Caco-2 (cell line): ENCODE results near the gene MRFAP1L1. TPM values are rescaled to one million over a fixed set of nuclear protein-coding genes. Genes with fewer than 3 reads are reported as not detected.

Experiments used
- BruUV-seq: library from RNA; stranded (reverse); fragments of 400-500 nt; replicated peaks from 2 replicates; lab custom pipeline; 2021; lab: Mats Ljungman, UMichigan
- CTCF ChIA-PET: fragments of 300-600 bp; sonication (Branson Sonifier 250); formaldehyde crosslinking; loops from one replicate; lab custom pipeline; 2022; ENCODE audit warnings: antibody characterized with exemption; lab: Charles Lee
- POLR2A ChIA-PET: fragments of 300-600 bp; sonication (Branson Sonifier 250); formaldehyde crosslinking; loops from one replicate; lab custom pipeline; 2022; ENCODE audit warnings: antibody characterized with exemption; lab: Charles Lee
- DNase-seq, 2 experiments: peaks; one replicate each; pipeline versions ENCODE4 v3.0.0 to v3.0.0-alpha.2; 2020 to 2022
- H3K27me3 ChIP-seq: replicated peaks from 2 replicates; pipeline ENCODE4 v1.6.0; 2011; ENCODE audit warnings: low read length; ENCODE audit not compliant: control insufficient read depth, insufficient read depth
- H3K36me3 ChIP-seq: 2 replicates; pipeline ENCODE4 v1.5.1; 2011; ENCODE audit warnings: low read length; ENCODE audit not compliant: control insufficient read depth, insufficient read depth
- H3K4me1 ChIP-seq: fragments of 250-450 bp; sonication (Bioruptor Pico); 2 replicates; pipeline ENCODE4 v1.5.1; 2020; ENCODE audit warnings: mild to moderate bottlenecking
- H3K4me3 ChIP-seq: 2 replicates; pipeline ENCODE4 v1.5.1; 2011; ENCODE audit warnings: low read depth, mild to moderate bottlenecking, control low read depth, low read length
- H3K9me3 ChIP-seq: fragments of 250-450 bp; sonication (Bioruptor Pico); 2 replicates; pipeline ENCODE4 v1.5.1; 2020; ENCODE audit warnings: mild to moderate bottlenecking, moderate library complexity
- H3K27ac Mint-ChIP-seq: one replicate; pipeline ENCODE4 v1.8.0; 2022; ENCODE audit warnings: mixed read lengths; ENCODE audit not compliant: unreplicated experiment
- H3K27me3 Mint-ChIP-seq: one replicate; pipeline ENCODE4 v1.8.0; 2022; ENCODE audit warnings: mixed read lengths; ENCODE audit not compliant: insufficient read depth, unreplicated experiment
- H3K36me3 Mint-ChIP-seq: one replicate; pipeline ENCODE4 v1.8.0; 2022; ENCODE audit warnings: mild to moderate bottlenecking, mixed read lengths; ENCODE audit not compliant: insufficient read depth, unreplicated experiment
- H3K4me1 Mint-ChIP-seq: one replicate; pipeline ENCODE4 v1.8.0; 2022; ENCODE audit warnings: low read depth, mixed read lengths; ENCODE audit not compliant: unreplicated experiment
- H3K4me3 Mint-ChIP-seq: one replicate; pipeline ENCODE4 v1.8.0; 2022; ENCODE audit warnings: mild to moderate bottlenecking, moderate library complexity, mixed read lengths; ENCODE audit not compliant: unreplicated experiment
- H3K9me3 Mint-ChIP-seq: one replicate; pipeline ENCODE4 v1.8.0; 2022; ENCODE audit warnings: mixed read lengths; ENCODE audit not compliant: unreplicated experiment
- CTCF ChIP-seq, 2 experiments: fragments of 200-600 bp in 1 of 2; IDR thresholded peaks; 1 replicate in 1 of 2; 2 replicates in 1 of 2; pipeline versions ENCODE4 v1.5.1 to v1.8.0; 2011 to 2022; ENCODE audit warnings: antibody characterized with exemption in 1 of 2, control low read depth in 1 of 2, inconsistent platforms in 1 of 2, low read depth in 1 of 2, low read length in 1 of 2, mild to moderate bottlenecking in 1 of 2, moderate library complexity in 1 of 2; ENCODE audit not compliant: insufficient read depth in 1 of 2, severe bottlenecking in 1 of 2, unreplicated experiment in 1 of 2
- intact Hi-C: fragments of 100-400 bp; cut with micrococcal nuclease; formaldehyde crosslinking; loops from one replicate; pipeline ENCODE4 v1.10.0; 2022; ENCODE audit not compliant: unreplicated experiment
- total RNA-seq: library from RNA; stranded (reverse); gene quantifications from 2 replicates; pipeline ENCODE4 v1.2.3, GENCODE V29; 2022

The MRFAP1L1 gene
- total RNA-seq, 1 experiment from 2014 or later = 47.5 TPM

- H3K4me3 ChIP-seq = no peak overlapping the region
- Mint-ChIP-seq H3K27me3 (no peaks in the 10 kb centered on the region), H3K4me1 (peaks cover 14% of the 10 kb centered on the region), H3K27ac (no peak overlapping the region), H3K36me3 (no peaks in the 10 kb centered on the region), H3K9me3 (no peaks in the 10 kb centered on the region), H3K4me3 (no peak overlapping the region)
- ChIA-PET POLR2A (no interaction called here), CTCF (no interaction called here)
- TF ChIP-seq CTCF (IDR thresholded peaks at IDR 0.05; ENCODE audit: insufficient read depth in 1 of 2, low read depth in 1 of 2, low read length in 1 of 2, severe bottlenecking in 1 of 2, unreplicated experiment in 1 of 2) = no peak
- peaks cover 20% of the 10 kb centered on the region for H3K4me1 ChIP-seq
- no peaks in the 10 kb centered on the region for H3K27me3 ChIP-seq
- no TSS peak for BruUV-seq
- intact Hi-C loops = no loop called here
- no peaks in the 10 kb centered on the region for H3K36me3 ChIP-seq
- H3K9me3 ChIP-seq = no peaks in the 10 kb centered on the region
- no peak for DNase-seq
Measured at GRCh38 chr4:6747294-6748051, 37.8 kb upstream of the MRFAP1L1 start.

DNA sequence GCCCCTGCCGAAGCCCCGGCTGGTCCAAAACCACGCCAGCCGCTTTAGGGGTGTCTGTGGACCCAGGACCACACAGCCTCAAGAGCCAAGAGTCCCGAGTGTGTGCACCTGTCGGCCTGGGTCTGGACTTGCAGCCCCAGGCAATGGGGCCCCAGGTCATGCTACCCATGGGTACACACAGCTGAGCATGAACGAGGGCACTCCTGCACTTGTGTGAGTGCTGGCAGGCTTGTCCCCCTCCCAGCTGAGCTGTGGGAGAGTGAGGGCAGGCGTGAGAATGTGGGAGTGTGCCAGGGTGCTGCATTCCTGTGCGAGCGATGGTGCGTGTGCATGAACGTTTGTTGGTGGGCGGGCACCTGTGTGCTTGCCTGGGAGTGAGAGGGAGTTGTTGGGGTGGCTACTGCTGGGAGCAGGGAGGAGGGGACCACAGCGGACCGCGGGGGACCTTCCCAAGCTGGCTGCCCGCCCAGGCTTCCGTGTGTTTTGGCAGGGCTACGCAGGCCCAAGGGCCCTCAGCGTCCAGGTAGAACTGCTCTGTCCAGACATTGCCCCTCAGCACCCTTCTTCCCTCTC lies 37.1 kb upstream of the MRFAP1L1 start:
- Mint-ChIP-seq H3K4me3 (no peak overlapping the region), H3K36me3 (no peaks in the 10 kb centered on the region), H3K4me1 (peaks cover 14% of the 10 kb centered on the region), H3K27me3 (no peaks in the 10 kb centered on the region), H3K27ac (no peak overlapping the region), H3K9me3 (no peaks in the 10 kb centered on the region)
- H3K9me3 ChIP-seq = no peaks in the 10 kb centered on the region
- no peaks in the 10 kb centered on the region for H3K27me3 ChIP-seq
- H3K4me1 ChIP-seq = peaks cover 20% of the 10 kb centered on the region
- no peak for DNase-seq
- no peaks in the 10 kb centered on the region for H3K36me3 ChIP-seq
- H3K4me3 ChIP-seq = no peak overlapping the region
- ChIA-PET POLR2A (no interaction called here), CTCF (no interaction called here)
- TF ChIP-seq CTCF (IDR thresholded peaks at IDR 0.05; ENCODE audit: insufficient read depth in 1 of 2, low read depth in 1 of 2, low read length in 1 of 2, severe bottlenecking in 1 of 2, unreplicated experiment in 1 of 2) = no peak
- intact Hi-C loops = no loop called here
- no TSS peak for BruUV-seq

DNA sequence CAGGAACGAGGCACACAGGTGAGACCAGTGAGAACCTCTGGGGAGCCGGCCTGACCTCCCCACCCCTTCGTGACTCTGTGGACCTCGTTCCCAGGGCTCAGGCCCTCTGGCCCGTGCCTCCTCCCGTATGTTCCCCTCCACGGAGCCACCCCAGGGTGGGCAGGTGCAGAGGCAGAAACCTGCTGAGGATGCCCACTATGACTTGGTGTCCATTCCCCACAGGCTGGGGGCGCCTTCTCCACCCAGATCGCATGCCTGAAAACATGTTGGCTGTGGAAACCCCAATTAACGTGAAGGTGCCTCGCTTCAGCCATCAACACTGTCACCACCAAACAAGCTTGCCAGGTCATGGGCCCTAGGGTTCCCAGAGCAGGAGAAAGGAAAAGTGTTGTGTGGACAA lies 33.3 kb upstream of the MRFAP1L1 start:
- Mint-ChIP-seq H3K4me1 (peaks cover 5% of the 10 kb centered on the region), H3K27ac (no peak overlapping the region), H3K36me3 (no peaks in the 10 kb centered on the region), H3K27me3 (no peaks in the 10 kb centered on the region), H3K9me3 (peaks cover 10% of the 10 kb centered on the region), H3K4me3 (no peak overlapping the region)
- no peak for DNase-seq
- ChIA-PET CTCF (no interaction called here), POLR2A (no interaction called here)
- BruUV-seq = no TSS peak
- TF ChIP-seq CTCF (IDR thresholded peaks at IDR 0.05; ENCODE audit: insufficient read depth in 1 of 2, low read depth in 1 of 2, low read length in 1 of 2, severe bottlenecking in 1 of 2, unreplicated experiment in 1 of 2) = no peak
- Histone ChIP-seq H3K9me3 (0 out of 2 replicates have a peak, but pooled peaks cover 5% of the 10 kb centered on the region), H3K4me1 (no peaks in the 10 kb centered on the region), H3K4me3 (no peak overlapping the region), H3K27me3 (no peaks in the 10 kb centered on the region), H3K36me3 (no peaks in the 10 kb centered on the region)
- intact Hi-C loops = no loop called here
